SIG-M5 (cell line): Measurements from ENCODE around the gene SLC22A23.

Experiments used
- DNase-seq: peaks from one replicate; lab custom pipeline; 2025; lab: John Stamatoyannopoulos, UW

Gene SLC22A23

DNA sequence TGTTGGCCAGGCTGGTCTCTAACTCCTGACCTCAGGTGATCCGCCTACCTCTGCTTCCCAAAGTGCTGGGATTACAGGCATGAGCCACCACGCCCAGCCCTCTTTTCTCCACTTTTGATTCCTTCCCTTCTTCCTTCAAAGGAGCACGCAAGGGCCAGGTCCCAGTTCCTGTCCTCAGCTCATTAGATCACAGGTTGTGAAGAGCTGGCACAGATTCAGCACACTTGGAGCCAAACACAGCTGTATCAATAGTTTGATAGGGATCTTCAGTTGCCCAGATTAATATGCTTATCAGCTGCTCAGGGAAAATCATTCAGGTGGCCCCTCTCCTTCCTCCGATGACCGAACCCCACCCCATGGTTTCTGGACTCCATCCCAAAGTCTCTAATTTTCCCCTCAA, 14.4 kb upstream of the SLC22A23 start:
- no peak for DNase-seq

- DNase-seq: no peak
These were observed 11.7 kb upstream of the SLC22A23 start for GRCh38 chr6:3468585-3468984.

- no peak for DNase-seq
These were observed 11.1 kb upstream of the SLC22A23 start for GRCh38 chr6:3467996-3468395.

DNA sequence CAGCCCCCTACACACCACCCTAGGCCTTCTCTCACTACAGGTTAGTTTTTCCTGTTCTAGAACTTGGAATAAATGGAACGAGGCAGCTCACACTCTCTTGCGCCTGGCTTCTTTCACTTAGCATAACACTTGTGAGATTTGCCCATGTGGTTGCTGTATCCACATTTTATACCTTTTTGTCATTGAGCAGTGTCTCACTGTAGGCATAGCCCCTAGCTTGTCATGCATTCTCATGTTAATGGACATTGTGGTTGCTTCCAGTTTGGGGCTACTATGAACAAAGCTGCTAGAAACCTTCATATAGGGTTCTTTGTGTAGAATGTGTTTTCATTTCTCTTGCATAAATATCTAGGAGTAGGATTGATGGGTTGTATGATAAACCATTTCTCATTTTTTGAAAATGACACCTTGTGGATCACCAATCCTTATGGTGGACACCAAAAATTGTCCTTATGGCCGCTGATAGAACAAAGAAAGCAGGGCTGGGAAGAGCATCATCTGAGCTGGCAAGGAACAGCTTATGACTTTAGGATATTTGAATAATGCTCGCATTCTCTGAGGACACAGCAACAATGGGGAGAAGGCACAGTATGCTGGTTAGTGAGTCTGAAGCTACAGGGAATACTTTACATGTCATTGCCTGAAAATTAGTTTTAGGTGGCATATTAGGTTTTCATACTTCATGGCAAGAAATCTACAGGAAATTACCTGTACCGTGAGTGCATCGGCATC, 9.8 kb upstream of the SLC22A23 start:
- DNase-seq: no peak

DNA sequence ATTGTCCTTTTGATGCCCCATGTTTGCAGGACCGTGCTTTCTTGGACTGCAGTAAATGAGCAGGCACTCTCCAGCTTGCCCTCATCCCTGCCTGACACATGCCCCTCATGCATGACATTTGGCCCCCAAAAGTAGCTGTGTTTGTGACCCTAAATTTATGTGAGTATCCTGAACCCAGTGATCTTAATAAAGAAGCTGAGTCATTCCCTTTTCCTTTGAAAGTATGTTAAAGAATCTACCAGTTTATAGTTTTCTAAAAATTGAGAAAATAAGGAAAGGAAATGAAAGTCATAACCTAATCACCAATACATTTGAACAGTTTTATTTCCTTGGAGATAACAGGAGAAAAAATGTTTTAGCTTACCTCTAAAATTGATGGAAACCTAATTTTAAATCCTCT, 3.4 kb upstream of the SLC22A23 start:
- no peak for DNase-seq

DNA sequence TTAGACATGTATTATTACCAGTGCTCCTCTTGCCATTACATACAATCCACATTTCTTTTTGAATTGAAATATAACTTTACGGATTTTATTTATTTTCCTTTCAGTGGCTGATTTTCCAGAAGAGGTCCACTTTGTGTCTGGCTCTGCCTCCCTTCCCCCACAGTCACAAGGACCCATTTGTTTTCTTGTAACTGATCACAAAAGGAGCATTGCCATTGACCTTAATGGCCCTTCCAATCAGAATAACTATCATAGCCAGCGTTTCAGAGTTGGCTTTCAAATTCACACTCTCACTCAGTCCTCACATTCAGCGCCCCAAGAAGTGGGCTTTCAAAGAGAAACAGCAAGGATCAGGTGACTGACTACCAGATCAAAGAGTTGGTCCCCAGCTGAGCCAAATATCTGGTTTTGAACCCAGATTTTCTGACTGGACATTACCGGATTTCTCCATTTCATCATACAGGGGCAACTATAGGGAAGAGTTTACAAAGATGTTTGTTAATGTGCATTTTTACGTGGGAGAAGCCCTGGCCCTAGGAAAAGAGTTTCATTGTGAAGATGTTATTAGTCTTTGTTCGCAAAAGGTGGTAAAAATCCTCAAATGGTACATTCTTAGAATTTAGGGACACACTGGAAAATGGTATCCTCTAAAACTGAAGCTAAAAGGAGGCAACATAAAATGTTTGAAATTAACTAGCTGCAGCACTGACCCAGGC, 2.0 kb upstream of the SLC22A23 start:
- no peak for DNase-seq

- no peak for DNase-seq
These were observed 1.1 kb upstream of the SLC22A23 start for GRCh38 chr6:3457710-3458602.

- no peak for DNase-seq
These were observed 404 bp downstream of the SLC22A23 start for GRCh38 chr6:3456395-3456897.

GRCh38 chr6:3455569-3456394, 1.1 kb downstream of the SLC22A23 start:
- DNase-seq: no peak

GRCh38 chr6:3455147-3455568, 1.7 kb downstream of the SLC22A23 start:
- DNase-seq: no peak

DNA sequence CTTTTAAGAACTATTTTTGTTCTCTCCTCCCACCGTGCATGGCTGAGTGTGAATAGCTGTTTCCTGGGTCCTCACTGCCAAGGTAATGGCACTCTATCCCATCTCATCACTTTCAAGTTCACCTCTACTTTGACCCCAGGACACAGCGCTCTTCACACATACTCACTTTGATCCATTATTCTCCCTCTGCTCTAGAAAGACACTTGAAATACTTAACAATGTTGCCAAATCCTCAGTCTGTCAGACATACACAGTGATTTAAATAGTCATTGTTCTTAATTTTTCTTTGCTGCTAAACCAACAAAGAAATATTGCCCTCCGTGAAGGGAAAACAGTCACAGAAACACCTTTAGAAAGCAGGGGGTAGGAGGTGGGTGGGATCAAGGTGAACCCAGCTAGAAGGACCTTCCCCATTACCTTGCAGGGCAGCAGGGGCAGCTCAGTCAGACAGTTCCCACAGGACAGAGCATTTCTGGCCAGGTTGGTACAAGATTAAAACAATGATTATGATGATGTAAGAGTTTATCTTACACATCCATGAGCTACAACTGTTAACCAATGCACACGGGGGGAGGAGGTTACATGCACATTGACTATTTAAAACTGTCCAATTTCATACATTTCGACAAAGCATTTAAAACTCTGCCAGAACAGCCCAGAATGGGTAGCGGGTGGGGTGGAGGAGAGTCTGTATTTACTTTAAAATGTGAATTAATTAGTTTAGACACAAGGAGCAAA, 2.4 kb downstream of the SLC22A23 start:
- no peak for DNase-seq

GRCh38 chr6:3453413-3454272, 3.2 kb downstream of the SLC22A23 start:
- DNase-seq: no peak

- no peak for DNase-seq
These were observed 5.4 kb downstream of the SLC22A23 start for GRCh38 chr6:3451498-3451897.

- no peak for DNase-seq
These were observed 6.0 kb downstream of the SLC22A23 start for GRCh38 chr6:3450888-3451287.

- DNase-seq: no peak
These were observed 7.0 kb downstream of the SLC22A23 start for GRCh38 chr6:3449750-3450305.

GRCh38 chr6:3449321-3449720, 7.5 kb downstream of the SLC22A23 start:
- DNase-seq: no peak

- DNase-seq: no peak
These were observed 9.8 kb downstream of the SLC22A23 start for GRCh38 chr6:3447005-3447404.

DNA sequence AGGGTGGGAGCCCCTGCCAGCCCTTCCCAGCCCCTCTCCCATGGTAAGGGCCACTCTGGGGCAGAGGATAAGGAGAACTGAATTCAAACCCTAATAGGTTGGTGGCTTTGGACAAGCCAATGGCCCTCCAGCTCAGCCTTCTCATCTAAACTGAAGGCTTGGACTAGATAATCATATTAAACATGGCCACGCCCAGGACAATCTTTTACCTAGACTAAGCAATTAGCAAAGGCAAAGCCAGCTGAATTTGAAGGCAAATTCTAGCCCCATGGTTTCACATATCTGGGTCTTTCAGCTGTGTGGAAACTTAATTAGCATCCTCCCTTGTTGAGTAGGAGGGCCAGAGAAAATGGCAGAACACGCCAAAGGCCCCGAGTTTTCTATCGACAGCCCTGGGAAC, 10.7 kb downstream of the SLC22A23 start:
- DNase-seq: no peak

DNA sequence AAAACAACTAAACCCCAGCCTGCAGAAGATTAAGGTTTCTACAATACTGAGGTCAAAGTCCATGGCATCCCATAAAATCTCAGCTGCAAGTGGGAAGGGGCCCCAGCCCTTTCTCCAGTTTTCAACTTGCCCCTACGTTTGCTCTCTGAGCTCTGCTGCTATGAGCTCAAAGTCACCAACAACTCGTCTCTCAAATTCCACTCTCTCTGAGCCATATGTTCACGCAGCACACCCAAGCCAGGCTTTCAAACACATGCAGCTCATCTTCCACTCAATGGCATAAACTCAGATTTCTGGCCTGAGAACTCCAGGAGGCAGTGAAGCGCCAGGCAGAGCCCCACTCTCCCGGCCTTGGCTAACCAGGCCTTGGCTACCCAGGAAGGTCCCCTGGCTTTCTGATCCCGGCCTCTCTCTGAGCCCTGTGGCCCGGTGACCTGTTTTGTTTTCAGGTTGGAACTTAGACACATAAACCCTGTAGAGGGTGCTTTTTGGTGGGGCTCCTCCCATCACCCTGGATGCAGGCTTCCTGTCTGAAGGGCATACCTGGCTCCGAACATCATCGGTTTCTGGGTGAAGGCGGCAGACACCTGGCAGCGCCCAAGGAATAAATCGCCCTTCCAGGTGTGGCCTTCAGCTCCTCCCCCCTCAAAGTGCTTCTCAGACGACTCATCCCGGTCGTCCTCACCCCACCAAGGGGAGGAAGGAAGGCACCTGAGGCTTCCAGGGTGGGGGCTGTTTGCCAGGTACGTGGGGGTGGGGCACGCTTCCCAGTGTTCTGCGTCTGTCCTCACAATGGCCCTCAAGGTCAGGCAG, 12.4 kb downstream of the SLC22A23 start:
- no peak for DNase-seq
